GM21360 (cell line): ENCODE results near the gene SHROOM3.
"Not testable (repeated sequence)": the region's sequence is repeated elsewhere in the genome, so short reads cannot be mapped to it uniquely, and the experiment has no call there.

Experiments
- ATAC-seq: cut with Tn5 transposase; IDR thresholded peaks from one replicate; pipeline ENCODE4 v1.9.1; 2021; ENCODE audit warnings: mild to moderate bottlenecking, moderate library complexity; ENCODE audit not compliant: unreplicated experiment

The SHROOM3 gene

GRCh38 chr4:76708971-76709771, 274.1 kb downstream of the SHROOM3 start:
- ATAC-seq = no peak

DNA sequence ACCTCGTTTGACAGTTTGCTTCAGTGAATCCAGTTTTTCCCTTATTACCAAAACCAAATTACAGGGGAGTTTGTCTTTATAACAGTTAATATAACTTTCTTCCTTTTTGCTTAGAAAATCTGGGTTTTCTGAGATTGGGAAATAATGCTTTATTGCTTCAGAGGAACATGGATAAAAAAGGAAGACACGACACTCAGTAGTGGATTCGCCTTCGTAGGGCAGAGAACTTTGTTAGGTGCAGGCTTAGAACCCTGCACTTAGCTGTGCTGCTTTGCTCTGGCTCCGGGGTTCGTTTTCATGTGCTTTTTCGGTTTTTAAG, 274.7 kb downstream of the SHROOM3 start:
- ATAC-seq = no peak

GRCh38 chr4:76712564-76712963, 277.5 kb downstream of the SHROOM3 start:
- no peak for ATAC-seq

DNA sequence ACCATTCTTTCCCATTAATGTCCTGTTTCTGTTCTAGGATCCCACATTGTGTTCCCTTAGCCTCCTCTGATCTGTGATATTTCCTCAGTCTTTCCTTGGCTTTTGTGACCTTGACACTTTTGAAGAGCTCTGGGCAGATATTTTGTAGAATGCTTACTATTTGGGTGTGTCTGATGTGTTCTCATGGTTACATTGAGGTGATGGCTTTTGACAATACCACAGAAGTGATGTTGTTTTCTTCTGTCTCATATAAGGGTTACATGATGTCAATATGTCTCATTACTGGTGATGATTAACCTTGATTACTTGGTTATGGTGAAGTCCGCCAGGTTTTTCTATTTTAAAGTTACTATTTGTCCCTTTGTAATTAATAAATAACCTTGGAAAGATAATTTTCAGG, 279.2 kb downstream of the SHROOM3 start:
- no peak for ATAC-seq

DNA sequence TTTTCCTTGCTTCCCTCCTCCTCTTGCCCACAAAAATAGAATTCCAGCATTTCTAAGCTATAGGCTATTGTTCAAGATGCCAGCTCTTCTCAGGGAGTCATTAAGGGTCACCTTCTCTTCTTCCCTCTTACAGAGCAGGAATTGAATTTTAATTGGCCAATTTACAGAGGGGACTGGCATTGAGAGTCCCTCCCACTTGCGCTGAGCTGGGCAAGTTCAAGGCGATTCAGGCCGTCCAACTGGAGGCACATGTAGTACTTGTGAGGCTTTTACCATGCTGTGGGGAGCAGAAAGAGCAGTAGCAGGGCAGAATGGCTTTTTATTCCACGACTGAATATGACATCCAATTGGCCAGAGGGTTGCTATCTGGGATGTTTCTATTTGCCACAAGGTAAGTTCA, 281.0 kb downstream of the SHROOM3 start:
- ATAC-seq = no peak

DNA sequence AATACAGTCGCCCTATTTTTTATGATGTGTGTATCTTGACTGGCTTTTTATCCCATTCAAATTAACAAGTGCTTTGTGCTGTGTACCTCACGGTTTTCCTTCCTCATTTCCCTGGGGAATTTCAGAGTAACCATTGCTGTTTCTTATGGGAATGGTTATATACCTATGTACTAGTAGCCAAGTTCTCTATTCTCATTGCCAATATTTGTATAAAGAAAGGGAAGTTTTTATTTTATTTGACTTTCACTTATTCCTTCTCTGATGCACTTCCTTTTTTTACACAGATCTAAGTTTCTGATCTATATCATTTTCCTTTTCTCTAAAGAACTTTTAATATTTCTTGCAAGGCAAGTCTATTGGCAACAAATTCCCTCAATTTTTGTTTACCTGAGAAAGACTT, 281.6 kb downstream of the SHROOM3 start:
- ATAC-seq = no peak

GRCh38 chr4:76717431-76717830, 282.4 kb downstream of the SHROOM3 start:
- ATAC-seq = no peak

DNA sequence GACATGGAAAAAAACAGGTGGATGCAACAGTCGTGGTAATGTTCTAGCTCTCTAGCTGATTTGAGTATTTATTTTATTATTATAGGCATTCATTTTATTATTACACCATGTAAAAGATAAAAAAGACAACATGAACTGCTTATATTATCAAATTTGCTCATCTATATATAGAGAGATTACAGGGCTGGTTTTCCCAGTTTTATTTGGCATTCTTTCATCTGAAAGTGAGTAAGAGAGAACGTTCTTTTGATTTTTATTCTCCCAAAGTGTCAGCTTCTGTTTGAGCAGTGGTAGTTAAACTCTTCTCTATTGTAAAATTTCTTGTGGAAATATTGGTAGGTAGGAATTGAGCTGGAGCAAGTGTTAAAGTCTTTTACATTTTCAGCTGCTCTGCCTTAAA, 283.0 kb downstream of the SHROOM3 start:
- ATAC-seq = no peak

DNA sequence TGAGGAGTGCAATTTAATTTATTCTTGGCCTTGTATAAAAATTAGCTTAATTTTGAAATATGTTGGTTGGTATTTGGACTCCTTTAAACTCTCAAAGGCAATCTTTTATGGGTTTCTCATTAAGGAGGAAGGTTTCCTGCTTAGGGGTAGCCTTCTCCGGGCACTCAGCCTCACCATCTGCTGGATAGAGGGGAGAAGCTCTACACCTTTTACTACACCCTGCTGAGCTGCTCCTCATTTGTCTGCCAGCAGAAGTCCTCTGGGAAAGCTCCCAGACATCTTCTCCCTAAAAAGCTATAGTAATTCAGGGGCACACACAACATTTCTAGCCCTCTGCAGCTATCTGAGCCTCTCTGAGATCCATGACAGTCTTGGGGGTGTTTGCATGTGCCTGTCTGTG, 283.8 kb downstream of the SHROOM3 start:
- no peak for ATAC-seq

- ATAC-seq = no peak
These were observed 285.1 kb downstream of the SHROOM3 start for GRCh38 chr4:76720121-76720520.

- ATAC-seq = not testable (repeated sequence)
These were observed 287.1 kb downstream of the SHROOM3 start for GRCh38 chr4:76722146-76722545.

DNA sequence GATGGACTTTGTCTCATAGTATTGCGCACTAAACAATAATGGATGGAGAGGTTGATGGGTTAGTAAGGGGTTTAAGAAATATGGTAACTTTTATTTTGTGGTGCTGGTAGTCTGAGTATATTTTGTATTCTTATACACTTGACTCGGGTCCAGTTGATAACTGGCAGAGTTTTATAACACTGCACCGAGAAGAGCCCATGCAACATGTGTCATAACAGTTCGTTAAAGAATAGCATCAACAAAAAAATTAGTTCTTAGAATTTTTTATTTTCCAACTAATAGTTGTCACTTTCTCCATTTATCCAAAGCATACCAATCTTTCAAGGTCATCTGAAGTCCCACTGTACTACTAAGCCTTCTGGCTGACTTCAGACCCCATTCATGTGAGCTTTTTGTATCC, 287.8 kb downstream of the SHROOM3 start:
- no peak for ATAC-seq

DNA sequence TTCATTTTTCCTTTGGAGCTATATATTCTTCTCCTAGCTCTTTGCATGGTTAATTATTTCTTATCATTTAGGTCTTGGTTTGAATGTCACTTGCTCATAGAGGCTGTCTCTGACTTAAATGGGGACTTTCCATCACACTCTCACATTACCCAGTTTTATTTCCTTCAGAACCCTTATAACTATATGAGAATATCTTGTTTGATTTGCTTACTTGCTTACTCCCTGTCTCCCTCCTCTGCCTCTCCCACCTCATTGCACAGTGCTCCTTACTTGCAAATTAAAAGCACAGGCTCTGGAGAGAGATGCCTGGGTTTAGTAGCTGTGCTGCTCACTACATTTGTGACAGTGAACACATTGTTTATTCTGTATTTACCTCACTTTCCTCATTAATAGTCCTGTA, 288.3 kb downstream of the SHROOM3 start:
- no peak for ATAC-seq

- ATAC-seq = no peak
These were observed 288.9 kb downstream of the SHROOM3 start for GRCh38 chr4:76723924-76724323.

- ATAC-seq = no peak
These were observed 290.0 kb downstream of the SHROOM3 start for GRCh38 chr4:76725039-76725438.

DNA sequence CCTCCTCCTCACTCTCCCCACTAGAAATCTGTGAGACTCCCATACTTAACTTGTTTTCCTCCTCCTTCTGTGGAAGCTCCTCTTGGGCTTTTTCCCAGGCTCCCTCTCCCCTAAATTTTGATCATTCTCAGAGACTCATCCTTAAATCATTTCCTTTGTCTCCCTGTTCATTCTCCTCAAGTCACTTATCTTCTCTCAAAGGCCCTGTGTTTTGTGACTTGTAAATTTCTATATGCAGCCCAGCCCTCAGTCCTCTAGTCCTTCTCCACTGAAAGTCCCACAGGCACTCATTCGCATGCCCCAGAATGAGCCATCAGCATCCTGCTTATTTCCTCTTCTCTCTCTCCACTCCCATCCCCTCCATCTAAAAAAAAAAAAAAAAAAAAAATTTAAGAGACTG, 291.1 kb downstream of the SHROOM3 start:
- no peak for ATAC-seq

DNA sequence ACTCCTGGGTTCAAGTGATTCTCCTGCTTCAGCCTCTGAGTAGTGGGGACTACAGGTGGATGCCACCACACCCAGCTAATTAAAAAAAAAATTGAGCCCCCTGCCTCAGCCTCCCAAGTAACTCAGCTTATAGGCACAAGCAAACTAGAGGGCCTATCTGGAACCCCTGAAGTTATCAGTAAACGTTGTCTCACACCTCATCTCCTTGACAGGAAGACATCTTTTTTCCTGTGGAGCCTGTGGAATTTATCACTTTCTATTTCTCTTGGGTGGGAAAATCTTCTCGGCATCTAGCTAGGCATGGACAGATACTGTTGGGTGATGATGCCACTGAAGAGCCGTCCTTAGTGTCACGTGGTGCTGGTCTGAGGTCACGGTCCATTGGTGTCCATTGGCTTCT, 291.6 kb downstream of the SHROOM3 start:
- no peak for ATAC-seq

- ATAC-seq = not testable (repeated sequence)
These were observed 292.9 kb downstream of the SHROOM3 start for GRCh38 chr4:76727934-76728333.

DNA sequence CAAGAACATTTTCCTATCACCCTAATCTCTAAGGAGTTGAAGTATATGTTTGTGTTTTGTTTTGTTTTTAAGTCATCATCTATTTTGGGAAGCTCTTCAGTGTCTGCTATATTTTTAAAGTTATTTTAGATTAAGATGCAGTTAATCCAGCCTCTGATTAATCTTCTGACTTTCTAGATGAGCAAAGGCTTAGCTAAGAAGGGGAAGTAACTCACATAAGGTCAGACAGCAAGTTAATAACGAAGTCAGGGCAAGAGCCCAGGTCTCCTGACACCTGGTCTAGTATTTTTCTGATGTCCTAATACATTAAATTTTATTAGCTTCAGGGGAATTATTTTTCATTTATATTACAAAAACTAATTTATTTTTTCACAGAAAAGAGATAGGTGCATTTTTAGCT, 294.4 kb downstream of the SHROOM3 start:
- no peak for ATAC-seq

DNA sequence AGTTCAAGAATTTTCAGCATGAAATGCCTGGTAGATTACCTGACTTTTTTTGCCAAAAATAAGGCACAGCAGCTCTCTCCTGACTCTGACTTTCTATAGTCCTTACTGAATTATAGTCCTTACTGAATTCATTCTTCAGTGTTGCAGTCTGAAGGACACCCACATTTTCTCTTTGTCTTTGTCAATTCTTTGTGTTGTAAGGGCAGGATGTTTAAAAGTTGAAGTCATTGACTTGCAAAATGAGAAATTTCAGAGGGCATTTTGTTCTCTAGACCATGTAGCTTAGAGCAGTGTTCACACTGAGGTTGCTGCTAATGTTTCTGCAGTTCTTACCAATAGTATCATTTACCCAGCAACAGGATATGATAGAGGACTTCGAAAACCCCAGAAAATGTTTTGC, 295.0 kb downstream of the SHROOM3 start:
- ATAC-seq = no peak

DNA sequence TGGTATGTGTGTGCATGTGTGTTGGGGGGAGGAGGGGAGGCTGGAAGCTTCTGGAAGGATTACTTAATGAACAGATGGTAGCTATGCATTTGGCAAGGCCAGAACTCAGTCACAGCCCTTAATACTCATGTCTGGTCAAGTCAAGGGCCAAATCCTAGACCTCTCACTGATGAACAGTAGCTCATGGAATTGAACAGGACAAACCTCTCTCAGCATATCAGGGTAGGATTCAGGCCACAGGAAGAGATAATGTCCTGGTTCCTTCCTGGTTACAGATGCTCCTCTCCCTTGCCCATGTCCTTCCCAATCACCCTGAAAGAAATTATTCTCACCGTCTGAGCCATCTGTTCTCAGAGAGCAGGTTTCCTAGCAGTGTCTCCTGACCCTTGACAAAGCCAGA, 297.2 kb downstream of the SHROOM3 start:
- ATAC-seq = no peak

DNA sequence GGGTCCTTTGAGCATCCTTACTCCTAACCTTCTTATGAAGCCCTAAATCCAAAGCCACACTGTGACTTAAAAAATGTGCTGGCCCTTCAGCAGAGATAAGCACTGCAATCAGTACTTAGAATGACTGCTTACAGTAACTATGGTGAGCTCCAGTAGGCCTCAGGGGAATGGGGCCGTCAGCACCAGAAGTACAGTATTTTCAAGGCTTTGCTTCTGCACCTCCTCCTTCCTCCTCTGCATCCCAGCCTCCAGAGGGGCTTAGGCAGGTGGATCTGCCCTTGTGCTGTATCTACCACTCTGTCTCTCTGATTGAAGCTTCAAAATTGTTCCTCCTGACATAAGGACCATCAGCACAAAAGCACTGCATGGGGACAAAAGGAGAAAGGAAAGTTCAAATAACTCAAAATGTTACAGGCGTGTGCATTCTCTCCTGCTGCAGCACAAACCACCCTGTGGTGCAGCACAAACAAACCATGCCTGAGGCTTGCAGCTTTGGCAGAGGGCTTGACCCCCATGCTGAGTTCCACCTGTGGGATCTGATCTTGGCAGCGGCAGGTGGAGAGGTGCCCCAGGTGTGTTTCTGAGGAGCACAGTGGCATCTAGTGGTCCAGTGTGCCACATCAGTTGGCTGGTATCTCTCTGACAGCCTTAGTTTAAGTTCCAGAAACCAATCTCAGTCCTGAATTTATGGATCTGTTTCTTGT, 298.2 kb downstream of the SHROOM3 start:
- ATAC-seq = no peak

DNA sequence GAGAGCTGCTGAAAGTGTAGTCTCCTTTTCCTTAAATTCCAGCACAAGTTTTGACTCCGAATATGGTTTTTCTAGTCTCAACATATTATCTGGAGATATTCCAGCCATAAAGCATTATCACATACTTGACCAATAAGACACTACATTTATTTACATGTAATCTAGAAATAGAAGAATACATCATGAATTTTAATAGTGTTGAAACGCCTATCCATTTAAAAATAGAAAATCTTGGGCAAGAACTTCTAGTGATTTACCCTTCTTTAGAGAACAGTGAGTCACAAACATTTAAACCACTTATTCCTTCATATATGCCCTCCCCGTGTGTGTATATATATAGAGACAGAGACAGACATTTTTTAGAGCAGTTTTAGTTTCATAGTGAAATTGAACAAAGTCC, 301.4 kb downstream of the SHROOM3 start:
- no peak for ATAC-seq
